DOHH2 (cell line): ENCODE results near the gene POLE4.

Source experiments
- CTCF ChIP-seq: fragments of 200-600 bp; sonication (generic); IDR thresholded peaks from one replicate; pipeline ENCODE4 v1.5.1; 2014; ENCODE audit warnings: antibody characterized with exemption, mild to moderate bottlenecking, low read depth, low read length; ENCODE audit not compliant: poor library complexity, severe bottlenecking
- EZH2phosphoT487 ChIP-seq: fragments of 200-600 bp; sonication (generic); IDR thresholded peaks from 2 replicates; pipeline ENCODE4 v1.6.1; 2017; ENCODE audit warnings: borderline replicate concordance, mild to moderate bottlenecking, antibody characterized with exemption, low read length, moderate library complexity, mixed read lengths

GRCh38 chr2:75003276-75003675 lies 44.8 kb downstream of the POLE4 start:
- no peak for TF ChIP-seq CTCF
- TF ChIP-seq EZH2phosphoT487, result no peak
